ENCODE results near the gene SELPLG.
"Not testable (repeated sequence)": the region's sequence is repeated elsewhere in the genome, so short reads cannot be mapped to it uniquely, and the experiment has no call there.

Gene SELPLG

DNA sequence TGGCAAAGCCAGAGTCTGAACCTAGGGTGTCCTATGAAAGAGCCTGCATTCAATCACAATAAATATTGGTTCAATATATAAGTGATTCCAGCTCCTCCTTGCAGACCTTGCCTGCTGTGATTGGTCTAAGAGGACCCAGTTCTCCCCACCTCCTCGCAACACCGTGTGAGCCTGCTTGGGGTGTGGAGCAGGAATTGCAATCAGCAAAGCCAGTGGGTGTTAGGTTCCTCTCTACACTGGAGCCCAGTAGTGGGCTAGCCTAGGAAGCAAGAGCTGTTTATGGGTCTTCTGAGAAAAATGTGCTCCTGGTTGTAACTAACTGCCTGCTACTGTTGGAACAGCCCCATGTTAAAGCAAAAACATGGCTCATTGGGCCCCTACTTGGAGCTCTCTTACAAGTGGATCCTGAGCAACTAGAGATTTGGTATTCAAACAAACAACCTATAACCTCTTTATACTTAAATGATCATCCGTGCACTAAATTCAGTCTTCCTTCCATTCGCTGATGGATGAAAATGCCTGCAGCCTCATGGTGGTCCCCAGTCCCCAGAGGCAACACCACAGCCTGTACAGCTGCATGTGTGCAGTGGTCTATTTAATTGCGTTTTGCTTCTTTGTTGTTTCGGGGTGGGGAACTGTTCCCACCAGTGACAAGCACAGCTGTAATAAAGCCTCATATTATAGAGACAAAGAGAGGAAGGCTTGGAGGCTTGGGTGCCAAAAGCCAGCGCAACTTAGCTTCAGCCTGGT, 3.7 kb upstream of the SELPLG start:
- TF ChIP-seq, protein P1, sequence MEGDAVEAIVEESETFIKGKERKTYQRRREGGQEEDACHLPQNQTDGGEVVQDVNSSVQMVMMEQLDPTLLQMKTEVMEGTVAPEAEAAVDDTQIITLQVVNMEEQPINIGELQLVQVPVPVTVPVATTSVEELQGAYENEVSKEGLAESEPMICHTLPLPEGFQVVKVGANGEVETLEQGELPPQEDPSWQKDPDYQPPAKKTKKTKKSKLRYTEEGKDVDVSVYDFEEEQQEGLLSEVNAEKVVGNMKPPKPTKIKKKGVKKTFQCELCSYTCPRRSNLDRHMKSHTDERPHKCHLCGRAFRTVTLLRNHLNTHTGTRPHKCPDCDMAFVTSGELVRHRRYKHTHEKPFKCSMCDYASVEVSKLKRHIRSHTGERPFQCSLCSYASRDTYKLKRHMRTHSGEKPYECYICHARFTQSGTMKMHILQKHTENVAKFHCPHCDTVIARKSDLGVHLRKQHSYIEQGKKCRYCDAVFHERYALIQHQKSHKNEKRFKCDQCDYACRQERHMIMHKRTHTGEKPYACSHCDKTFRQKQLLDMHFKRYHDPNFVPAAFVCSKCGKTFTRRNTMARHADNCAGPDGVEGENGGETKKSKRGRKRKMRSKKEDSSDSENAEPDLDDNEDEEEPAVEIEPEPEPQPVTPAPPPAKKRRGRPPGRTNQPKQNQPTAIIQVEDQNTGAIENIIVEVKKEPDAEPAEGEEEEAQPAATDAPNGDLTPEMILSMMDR (IDR thresholded peaks at IDR 0.05; ENCODE audit: low read depth, low read length, missing control alignments) = no peak
- no peak for DNase-seq (ENCODE audit: extremely low read depth, low read depth)
- no peak overlapping the region for H3K4me3 ChIP-seq (replicated peaks; ENCODE audit: low read depth, low read length)

DNA sequence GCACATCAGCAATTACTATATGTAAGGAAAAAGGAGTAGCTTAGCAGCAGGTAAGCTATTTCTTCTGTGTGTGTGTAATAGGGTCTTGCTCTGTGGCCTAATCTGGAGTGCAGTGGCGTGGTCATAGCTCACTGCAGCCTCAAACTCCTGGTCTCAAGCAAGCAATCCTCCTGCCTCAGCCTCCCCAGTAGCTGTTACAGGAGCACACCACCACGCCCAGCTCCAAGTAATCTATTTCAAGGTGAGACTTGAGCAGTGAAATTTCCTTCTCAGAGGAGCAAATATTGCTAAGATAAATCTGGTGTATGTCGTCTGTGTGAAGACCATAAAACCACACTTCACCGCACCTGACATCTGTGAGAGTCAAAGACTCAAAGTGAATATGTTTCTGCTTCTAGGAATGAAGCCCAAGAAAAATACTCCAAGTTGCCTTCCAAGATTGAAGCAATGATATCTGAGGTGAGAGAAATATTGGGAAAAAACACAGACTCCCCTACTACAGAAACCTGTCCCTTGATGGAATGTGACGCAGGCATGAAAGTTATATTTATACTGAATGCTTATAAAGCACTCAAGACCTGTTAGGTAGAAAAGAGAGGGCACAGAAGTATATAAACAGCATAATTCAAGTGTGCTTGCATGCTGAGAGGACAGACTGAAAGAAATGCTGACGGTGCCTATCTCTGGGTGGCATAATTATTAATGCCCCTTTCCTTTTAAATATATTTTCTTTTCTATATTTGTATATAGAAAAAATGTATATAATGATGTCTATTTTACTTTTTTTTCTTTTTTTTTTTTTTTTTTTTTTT, 2.5 kb upstream of the SELPLG start:
- no peak for DNase-seq (ENCODE audit: extremely low read depth, low read depth)
- TF ChIP-seq, protein P1 (IDR thresholded peaks at IDR 0.05; ENCODE audit: low read depth, low read length, missing control alignments) = no peak
- no peak overlapping the region for H3K4me3 ChIP-seq (replicated peaks; ENCODE audit: low read depth, low read length)

GRCh38 chr12:108635201-108635996, 1.7 kb upstream of the SELPLG start:
- H3K4me3 ChIP-seq (replicated peaks; ENCODE audit: low read depth, low read length) = no peak overlapping the region
- no peak for DNase-seq (ENCODE audit: extremely low read depth, low read depth)
- TF ChIP-seq, protein P1 (IDR thresholded peaks at IDR 0.05; ENCODE audit: low read depth, low read length, missing control alignments) = no peak

- H3K4me3 ChIP-seq (replicated peaks; ENCODE audit: low read depth, low read length) = no peak overlapping the region
- TF ChIP-seq, protein P1 (IDR thresholded peaks at IDR 0.05; ENCODE audit: low read depth, low read length, missing control alignments) = no peak
- no peak for DNase-seq (ENCODE audit: extremely low read depth, low read depth)
These were observed 652 bp upstream of the SELPLG start for GRCh38 chr12:108634341-108634751.

- TF ChIP-seq, protein P1 (IDR thresholded peaks at IDR 0.05; ENCODE audit: low read depth, low read length, missing control alignments) = no peak
- DNase-seq (ENCODE audit: extremely low read depth, low read depth) = no peak
- no peak overlapping the region for H3K4me3 ChIP-seq (replicated peaks; ENCODE audit: low read depth, low read length)
These were observed 587 bp downstream of the SELPLG start for GRCh38 chr12:108633081-108633533.

DNA sequence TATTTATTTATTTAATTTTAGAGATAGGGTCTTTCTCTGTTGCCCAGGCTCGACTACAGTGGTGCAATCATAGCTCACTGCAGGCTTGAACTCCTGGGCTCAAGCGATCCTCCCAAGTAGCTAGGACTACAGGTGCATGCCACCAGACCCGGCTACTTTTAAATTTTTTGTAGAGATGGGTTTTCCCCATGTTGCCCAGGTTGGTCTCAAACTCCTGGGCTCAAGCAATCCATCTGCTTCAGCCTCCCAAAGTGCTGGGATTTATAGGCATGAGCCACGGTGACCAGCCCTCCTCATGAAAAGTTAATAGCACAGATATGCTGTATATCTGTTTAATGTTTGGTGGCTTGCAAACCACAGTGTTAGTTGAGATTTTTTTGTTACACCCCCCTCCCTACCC, 2.4 kb downstream of the SELPLG start:
- not testable (repeated sequence) for DNase-seq (ENCODE audit: extremely low read depth, low read depth); H3K4me3 ChIP-seq (replicated peaks; ENCODE audit: low read depth, low read length)
